HepG2 (cell line): ENCODE measurements around the gene GBA2. TPM values are rescaled to one million over a fixed set of nuclear protein-coding genes. Genes with fewer than 3 reads are reported as not detected.

ENCODE experiments used
- ATF4 ChIP-seq, 2 experiments: fragments of 450-650 bp in 1 of 2; sonication (generic) in 1 of 2; formaldehyde crosslinking; IDR thresholded peaks; 2 replicates each; pipeline versions ENCODE4 v1.5.0 to v1.8.0; 2020 to 2022; ENCODE audit warnings: mild to moderate bottlenecking in 1 of 2, missing genetic modification reagents in 1 of 2
- ATRX ChIP-seq: sonication (generic); formaldehyde crosslinking; IDR thresholded peaks from 2 replicates; pipeline ENCODE4 v1.4.0; 2020; ENCODE audit warnings: missing genetic modification reagents, borderline replicate concordance
- CBX2 ChIP-seq, 2 experiments: fragments of 200-600 bp in 1 of 2; sonication (generic); formaldehyde crosslinking in 1 of 2; IDR thresholded peaks; 2 replicates each; pipeline versions ENCODE4 v1.7.0 to v1.8.1; 2018 to 2022; ENCODE audit warnings: low read depth in 2 of 2, low read length in 1 of 2, mild to moderate bottlenecking in 1 of 2, missing genetic modification reagents in 1 of 2
- GATA4 ChIP-seq: sonication (generic); IDR thresholded peaks from 2 replicates; pipeline ENCODE4 v1.6.1; 2016; ENCODE audit warnings: antibody characterized with exemption, low read depth, borderline replicate concordance
- KDM6A ChIP-seq: IDR thresholded peaks from 2 replicates; pipeline ENCODE4 v1.6.1; 2016; ENCODE audit warnings: low read depth
- MXD3 ChIP-seq: IDR thresholded peaks from 2 replicates; pipeline ENCODE4 v1.6.1; 2016; ENCODE audit warnings: mild to moderate bottlenecking, missing biosample characterization, missing genetic modification reagents
- NFE2 ChIP-seq: sonication (generic); formaldehyde crosslinking; IDR thresholded peaks from 2 replicates; pipeline ENCODE4 v1.4.0; 2020; ENCODE audit warnings: missing genetic modification reagents
- PCBP2 ChIP-seq: fragments of 200-400 bp; formaldehyde crosslinking; optimal IDR thresholded peaks from 2 replicates; pipeline ENCODE3; 2018; ENCODE audit warnings: low read length, low read depth; ENCODE audit not compliant: poor library complexity, severe bottlenecking
- PRMT3 ChIP-seq: sonication (generic); formaldehyde crosslinking; IDR thresholded peaks from 2 replicates; pipeline ENCODE4 v1.8.1; 2022; ENCODE audit warnings: low read depth, mild to moderate bottlenecking, moderate library complexity, missing genetic modification reagents, borderline replicate concordance
- PRPF4 ChIP-seq: fragments of 200-400 bp; formaldehyde crosslinking; IDR thresholded peaks from 2 replicates; pipeline ENCODE4 v1.6.1; 2016; ENCODE audit warnings: low read length, low read depth; ENCODE audit not compliant: poor library complexity, severe bottlenecking
- SNRNP70 ChIP-seq: fragments of 200-400 bp; formaldehyde crosslinking; IDR thresholded peaks from 2 replicates; pipeline ENCODE4 v1.6.1; 2017; ENCODE audit warnings: mild to moderate bottlenecking, low read depth, low read length, moderate library complexity
- THYN1 ChIP-seq: sonication (generic); formaldehyde crosslinking; IDR thresholded peaks from 2 replicates; pipeline ENCODE4 v1.8.1; 2023; ENCODE audit warnings: low read depth, mild to moderate bottlenecking, moderate library complexity, missing genetic modification reagents, borderline replicate concordance
- ZNF33A ChIP-seq: sonication (generic); formaldehyde crosslinking; IDR thresholded peaks from 2 replicates; pipeline ENCODE4 v1.5.1; 2020; ENCODE audit warnings: missing genetic modification reagents, mild to moderate bottlenecking, moderate library complexity, borderline replicate concordance
- ZNF503 ChIP-seq: sonication (generic); formaldehyde crosslinking; IDR thresholded peaks from 2 replicates; pipeline ENCODE4 v1.4.0; 2020; ENCODE audit warnings: missing genetic modification reagents
- ZNF7 ChIP-seq: IDR thresholded peaks from 2 replicates; pipeline ENCODE4 v1.6.1; 2016; ENCODE audit warnings: missing biosample characterization, missing genetic modification reagents
- ZNF780A ChIP-seq: sonication (generic); formaldehyde crosslinking; IDR thresholded peaks from 2 replicates; pipeline ENCODE4 v1.8.0; 2022; ENCODE audit warnings: mild to moderate bottlenecking, missing genetic modification reagents, moderate library complexity
- ZNF883 ChIP-seq: sonication (generic); formaldehyde crosslinking; IDR thresholded peaks from 2 replicates; pipeline ENCODE4 v1.5.1; 2020; ENCODE audit warnings: mild to moderate bottlenecking, missing genetic modification reagents; ENCODE audit errors: not compliant biosample characterization
- ZSCAN9 ChIP-seq: IDR thresholded peaks from 2 replicates; pipeline ENCODE4 v1.6.1; 2016; ENCODE audit warnings: borderline replicate concordance
- polyA plus RNA-seq, 8 experiments: library from polyadenylated mRNA; depleted of rRNA in 3 of 8; stranded (reverse) in 7 of 8; unstranded in 1 of 8; fragments of >200 nt; fragmentation: Illumina TruSeq in 4 of 8; extraction: Trizol in 4 of 8; gene quantifications; 2 replicates each; pipeline versions ENCODE4 v1.2.1 to v1.2.3, GENCODE V29; 2011 to 2016; ENCODE audit warnings: low read depth in 4 of 8, missing spikeins in 1 of 8, mixed read lengths in 1 of 8; ENCODE audit not compliant: insufficient read depth in 1 of 8
- total RNA-seq, 5 experiments: library from RNA; depleted of rRNA; stranded (reverse); fragments of >200 nt; fragmentation: Illumina TruSeq; extraction: Trizol; gene quantifications; 2 replicates each; pipeline ENCODE4 v1.2.3, GENCODE V29; 2016; ENCODE audit warnings: low read depth in 1 of 5

Gene GBA2
- total and polyA plus RNA-seq, 2 of the 13 experiments (the other 11 are each of a cell fraction or from before 2014, with no cell fraction given), result 37.5 to 86.1 TPM

GRCh38 chr9:35731415-35732184, 17.4 kb downstream of the GBA2 start (continued):
- TF ChIP-seq ZNF780A (CRISPR knock-in tag) (no peak), ATRX (CRISPR knock-in tag) (no peak), ZNF7 (no peak), SNRNP70 (no peak), CBX2 (IDR thresholded peaks at IDR 0.05; ENCODE audit: low read depth, low read length) (no peak), CBX2 (CRISPR knock-in tag; IDR thresholded peaks at IDR 0.05; ENCODE audit: low read depth) (no peak), ATF4 (CRISPR knock-in tag; IDR thresholded peaks at IDR 0.05) (no peak), NFE2 (CRISPR knock-in tag) (no peak), ZNF33A (CRISPR knock-in tag) (no peak), ZNF503 (no peak), KDM6A (CRISPR knock-in tag) (no peak), PRPF4 (no peak), PRMT3 (CRISPR knock-in tag) (no peak), GATA4 (0 out of 2 replicates have a peak, but pooled peaks have one; percentile 12), MXD3 (CRISPR knock-in tag) (no peak), PCBP2 (no peak), THYN1 (CRISPR knock-in tag) (no peak), ZNF883 (no peak), ZSCAN9 (no peak)
